Measurements from ENCODE around the gene KBTBD6.
"Not testable (repeated sequence)": the region's sequence is repeated elsewhere in the genome, so short reads cannot be mapped to it uniquely, and the experiment has no call there.

Gene KBTBD6

DNA sequence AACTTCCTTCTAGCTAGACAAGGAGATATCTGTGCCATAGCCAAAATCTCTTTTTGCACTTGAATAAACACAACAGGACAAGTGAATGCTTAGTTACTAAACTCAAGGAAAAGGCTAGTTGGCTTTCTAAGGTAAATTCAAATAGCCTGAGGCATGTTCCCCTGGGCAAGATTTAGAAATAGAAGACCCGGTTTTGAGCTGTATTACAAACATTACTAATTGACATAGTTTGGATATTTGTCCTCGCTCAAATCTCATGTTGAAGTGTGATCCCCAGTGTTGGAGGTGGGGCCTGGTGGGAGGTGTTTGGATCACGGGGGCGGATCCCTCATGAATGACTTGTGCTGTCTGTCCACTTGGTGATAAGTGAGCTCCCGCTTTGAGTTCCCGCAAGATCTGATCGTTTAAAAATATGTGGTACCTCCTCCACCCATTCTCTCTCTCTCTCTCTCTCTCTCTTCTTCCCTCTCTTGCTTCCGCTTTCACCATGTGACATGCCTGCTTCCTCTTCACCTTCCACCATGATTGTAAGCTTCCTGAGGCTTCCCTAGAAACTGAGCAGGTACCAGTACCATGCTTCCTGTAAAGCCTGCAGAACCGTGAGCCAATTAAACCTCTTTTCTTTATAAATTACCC, 3.9 kb upstream of the KBTBD6 start:
- H3K4me3 ChIP-seq (ENCODE audit: low read depth, low read length) = no peak overlapping the region
- TF ChIP-seq, protein P1, sequence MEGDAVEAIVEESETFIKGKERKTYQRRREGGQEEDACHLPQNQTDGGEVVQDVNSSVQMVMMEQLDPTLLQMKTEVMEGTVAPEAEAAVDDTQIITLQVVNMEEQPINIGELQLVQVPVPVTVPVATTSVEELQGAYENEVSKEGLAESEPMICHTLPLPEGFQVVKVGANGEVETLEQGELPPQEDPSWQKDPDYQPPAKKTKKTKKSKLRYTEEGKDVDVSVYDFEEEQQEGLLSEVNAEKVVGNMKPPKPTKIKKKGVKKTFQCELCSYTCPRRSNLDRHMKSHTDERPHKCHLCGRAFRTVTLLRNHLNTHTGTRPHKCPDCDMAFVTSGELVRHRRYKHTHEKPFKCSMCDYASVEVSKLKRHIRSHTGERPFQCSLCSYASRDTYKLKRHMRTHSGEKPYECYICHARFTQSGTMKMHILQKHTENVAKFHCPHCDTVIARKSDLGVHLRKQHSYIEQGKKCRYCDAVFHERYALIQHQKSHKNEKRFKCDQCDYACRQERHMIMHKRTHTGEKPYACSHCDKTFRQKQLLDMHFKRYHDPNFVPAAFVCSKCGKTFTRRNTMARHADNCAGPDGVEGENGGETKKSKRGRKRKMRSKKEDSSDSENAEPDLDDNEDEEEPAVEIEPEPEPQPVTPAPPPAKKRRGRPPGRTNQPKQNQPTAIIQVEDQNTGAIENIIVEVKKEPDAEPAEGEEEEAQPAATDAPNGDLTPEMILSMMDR (IDR thresholded peaks at IDR 0.05; ENCODE audit: borderline replicate concordance, insufficient read depth, low read depth, low read length) = no peak

DNA sequence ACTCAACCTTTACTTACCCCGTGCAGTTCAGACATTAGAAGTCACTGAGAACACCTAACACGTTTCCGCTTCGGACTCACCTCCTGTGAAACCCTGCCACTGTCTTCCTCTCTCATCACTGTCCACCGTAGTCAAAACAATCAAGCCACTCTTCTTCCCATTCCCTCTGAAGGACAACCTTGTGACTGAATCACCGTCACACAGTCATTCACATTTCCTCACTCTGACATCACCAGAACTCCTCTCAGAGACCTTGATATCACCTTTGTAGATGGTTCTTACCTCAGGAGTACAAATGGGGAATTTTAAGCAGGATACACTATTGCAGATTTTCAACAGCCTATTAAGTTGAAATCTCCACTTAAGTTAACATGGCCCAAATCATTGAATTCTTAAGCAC, 1.3 kb upstream of the KBTBD6 start:
- H3K4me3 ChIP-seq (ENCODE audit: low read depth, low read length) = no peak overlapping the region
- TF ChIP-seq, protein P1 (IDR thresholded peaks at IDR 0.05; ENCODE audit: borderline replicate concordance, insufficient read depth, low read depth, low read length) = no peak

DNA sequence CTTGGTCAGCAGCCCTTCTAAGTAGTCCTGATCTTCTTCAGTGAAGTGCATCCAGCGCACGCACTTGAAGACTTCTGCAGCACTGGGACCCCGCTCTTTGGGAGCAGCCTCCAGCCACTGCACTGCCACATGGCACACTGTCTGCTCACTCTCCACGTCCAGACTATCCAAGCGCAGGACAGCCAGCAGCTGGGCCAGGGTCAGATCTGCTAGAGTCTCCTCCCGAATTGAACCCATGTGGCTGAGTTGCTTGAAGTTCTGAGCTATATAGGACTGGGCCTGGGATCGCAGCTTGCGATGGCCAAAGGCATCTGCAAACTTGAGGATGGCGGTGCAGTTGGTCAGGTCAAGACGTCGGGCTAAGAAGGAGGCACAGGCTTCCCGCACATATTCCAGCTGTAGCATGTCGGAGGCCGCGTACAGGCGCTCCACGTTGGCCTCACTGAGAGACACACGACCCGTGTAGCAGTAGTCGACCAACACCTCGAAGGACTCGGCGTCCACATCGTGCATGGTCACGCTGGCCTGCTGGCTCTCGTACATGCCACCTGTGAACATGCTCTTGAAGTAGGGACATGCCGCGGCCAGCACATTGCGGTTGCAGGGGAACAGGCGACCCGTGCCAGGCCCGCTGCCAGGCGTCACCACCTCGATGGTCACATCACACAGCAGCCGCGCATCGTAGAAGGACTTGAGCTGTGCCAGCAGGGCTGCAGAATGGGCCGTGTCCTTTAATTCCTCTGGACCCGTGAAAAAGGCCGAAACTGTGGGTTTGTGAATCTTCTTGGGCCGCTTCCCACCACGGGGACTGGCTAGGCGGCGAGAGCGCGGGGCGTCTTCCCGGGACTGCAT, 716 bp downstream of the KBTBD6 start:
- peak overlapping the region; percentile 72 for H3K4me3 ChIP-seq (ENCODE audit: low read depth, low read length)

DNA sequence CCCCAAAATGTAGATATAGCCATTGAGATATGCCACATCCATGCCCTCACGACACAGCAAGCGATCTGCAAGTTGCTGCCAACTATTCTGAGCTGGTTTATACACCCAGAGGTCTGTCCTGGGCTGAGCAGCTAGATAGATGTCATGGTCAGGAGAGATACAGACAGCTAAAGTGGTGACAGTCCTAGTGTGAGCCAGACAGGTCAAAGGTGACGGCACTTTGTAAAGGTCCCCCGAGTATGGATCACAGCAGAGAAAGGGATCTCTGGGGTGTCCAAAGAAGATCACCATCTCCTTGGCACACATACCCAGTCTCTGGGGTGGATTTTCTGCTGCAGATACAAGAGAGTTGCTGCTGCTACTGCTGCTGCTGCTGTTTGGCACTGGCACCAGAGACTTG, 1.4 kb downstream of the KBTBD6 start:
- H3K4me3 ChIP-seq (ENCODE audit: low read depth, low read length) = not testable (repeated sequence)

DNA sequence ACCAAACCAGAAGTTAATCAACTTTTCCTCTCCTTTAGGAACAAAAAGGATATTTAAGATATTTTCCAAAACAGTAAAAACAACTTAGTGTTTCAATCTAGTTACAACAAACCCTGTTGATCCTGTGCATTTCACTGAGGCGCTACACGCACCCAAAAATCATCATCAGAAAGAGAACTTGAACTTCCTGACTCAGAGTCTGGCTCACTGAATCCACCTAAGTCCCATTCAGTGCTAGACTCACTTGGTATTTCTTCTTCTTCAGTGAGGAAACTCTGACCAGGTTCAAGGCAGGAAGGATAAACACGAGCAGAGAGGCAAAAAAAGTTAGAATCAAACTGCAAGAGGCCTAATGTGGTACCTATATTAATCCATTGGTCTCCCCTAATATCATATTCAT, 2.2 kb downstream of the KBTBD6 start:
- TF ChIP-seq, protein P1 (IDR thresholded peaks at IDR 0.05; ENCODE audit: borderline replicate concordance, insufficient read depth, low read depth, low read length) = no peak
- H3K4me3 ChIP-seq (ENCODE audit: low read depth, low read length) = no peak overlapping the region

DNA sequence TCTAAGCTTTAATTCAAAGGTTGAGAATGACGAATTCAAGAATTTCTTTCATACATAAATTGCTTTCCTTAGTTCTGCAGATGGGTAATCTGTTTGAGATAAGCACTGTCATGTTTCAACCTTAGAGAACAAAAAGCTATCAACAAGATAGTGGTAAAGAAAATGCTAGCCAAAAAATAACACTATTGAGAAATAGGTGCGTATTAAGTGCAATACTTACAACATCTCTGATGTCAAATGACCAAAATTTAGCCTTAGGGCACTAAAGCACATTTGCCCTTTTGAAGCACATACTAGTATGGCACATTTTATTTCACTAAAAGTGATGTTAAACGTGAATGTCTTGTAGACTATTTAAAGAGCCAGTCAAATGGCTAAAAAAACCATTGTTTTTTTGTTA, 4.9 kb downstream of the KBTBD6 start:
- H3K4me3 ChIP-seq (ENCODE audit: low read depth, low read length) = no peak overlapping the region
- TF ChIP-seq, protein P1 (IDR thresholded peaks at IDR 0.05; ENCODE audit: borderline replicate concordance, insufficient read depth, low read depth, low read length) = no peak

DNA sequence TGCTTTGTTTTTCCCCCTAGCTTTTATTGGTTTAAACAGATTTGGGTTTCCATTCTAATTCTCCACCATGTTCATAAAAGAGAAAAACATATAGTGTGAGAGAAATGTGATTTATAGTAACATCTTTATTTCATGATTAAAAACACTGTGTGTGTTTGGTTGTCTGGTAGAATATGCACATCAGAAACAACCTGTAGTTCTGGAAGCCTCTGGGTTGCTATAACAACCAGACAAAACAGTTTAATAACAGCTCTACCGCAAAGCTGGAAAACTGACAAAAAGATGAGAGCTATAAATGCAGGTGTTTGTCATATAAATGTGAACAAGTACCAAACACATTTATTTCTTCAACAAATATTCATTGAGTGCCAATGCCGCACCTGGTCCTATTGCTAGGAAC, 9.8 kb downstream of the KBTBD6 start:
- H3K4me3 ChIP-seq (ENCODE audit: low read depth, low read length) = no peak overlapping the region
- TF ChIP-seq, protein P1 (IDR thresholded peaks at IDR 0.05; ENCODE audit: borderline replicate concordance, insufficient read depth, low read depth, low read length) = no peak

DNA sequence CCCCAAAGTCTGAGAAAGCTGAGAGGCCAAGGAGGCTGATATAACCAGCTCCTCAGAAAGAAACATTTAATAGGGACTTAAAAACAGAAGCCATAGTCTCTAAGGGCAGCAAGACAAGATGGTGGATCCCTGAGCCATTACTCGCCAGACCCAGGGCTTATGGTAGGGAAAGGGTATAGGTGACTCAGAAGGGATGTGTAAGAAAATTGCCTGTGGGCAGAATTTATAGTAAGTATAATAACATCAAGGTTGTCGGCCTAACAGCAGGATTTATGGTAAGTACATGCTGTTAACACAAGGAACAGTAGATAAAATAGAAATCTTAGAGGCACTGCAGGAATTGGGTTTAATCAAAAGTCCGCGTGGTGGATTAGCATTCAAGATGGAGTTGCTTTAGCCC, 14.7 kb downstream of the KBTBD6 start:
- TF ChIP-seq, protein P1 (IDR thresholded peaks at IDR 0.05; ENCODE audit: borderline replicate concordance, insufficient read depth, low read depth, low read length) = no peak
- H3K4me3 ChIP-seq (ENCODE audit: low read depth, low read length) = no peak overlapping the region

All from GM12875 (cell line).